OCI-LY7 (cell line): ENCODE measurements around the gene BRCA1. TPM values are rescaled to one million over a fixed set of nuclear protein-coding genes. Genes with fewer than 3 reads are reported as not detected.

ENCODE experiments used
- BruUV-seq: library from RNA; stranded (reverse); fragments of 400-500 nt; replicated peaks from 2 replicates; lab custom pipeline; 2021; lab: Mats Ljungman, UMichigan
- CTCF ChIA-PET: fragments of 300-600 bp; sonication (Branson Sonifier 250); formaldehyde crosslinking; loops from one replicate; lab custom pipeline; 2022; ENCODE audit warnings: antibody characterized with exemption; ENCODE audit not compliant: unreplicated experiment; lab: Charles Lee
- POLR2A ChIA-PET: fragments of 300-600 bp; sonication (Branson Sonifier 250); formaldehyde crosslinking; loops from one replicate; lab custom pipeline; 2022; ENCODE audit warnings: antibody characterized with exemption; lab: Charles Lee
- DNase-seq: peaks from one replicate; pipeline ENCODE4 v3.0.0-alpha.2; 2015; ENCODE audit warnings: low spot score
- H2AFZ ChIP-seq: fragments of 200-600 bp; sonication (generic), shearing (Covaris generic); 2 replicates; pipeline ENCODE4 v1.6.1; 2014; ENCODE audit warnings: mild to moderate bottlenecking, antibody characterized with exemption, low read length, moderate library complexity
- H3K27ac ChIP-seq: fragments of 200-600 bp; sonication (generic); 2 replicates; pipeline ENCODE4 v1.5.1; 2014; ENCODE audit warnings: mixed run types, low read depth, mild to moderate bottlenecking, moderate library complexity, low read length, inconsistent platforms; ENCODE audit not compliant: poor library complexity, severe bottlenecking
- H3K36me3 ChIP-seq: fragments of 200-600 bp; sonication (generic); 2 replicates; pipeline ENCODE4 v1.6.1; 2014; ENCODE audit warnings: mild to moderate bottlenecking, antibody characterized with exemption, low read length, moderate library complexity, mixed read lengths; ENCODE audit not compliant: insufficient read depth
- H3K4me1 ChIP-seq: fragments of 200-600 bp; sonication (generic); 2 replicates; pipeline ENCODE4 v1.5.1; 2014; ENCODE audit warnings: mild to moderate bottlenecking, low read length; ENCODE audit not compliant: insufficient read depth, poor library complexity, severe bottlenecking
- H3K4me2 ChIP-seq: fragments of 200-600 bp; sonication (generic); 2 replicates; pipeline ENCODE4 v1.6.1; 2014; ENCODE audit warnings: mild to moderate bottlenecking, low read length
- H3K4me3 ChIP-seq: fragments of 200-600 bp; sonication (generic); 2 replicates; pipeline ENCODE4 v1.5.1; 2014; ENCODE audit warnings: mild to moderate bottlenecking, low read depth, low read length; ENCODE audit not compliant: poor library complexity, severe bottlenecking
- H3K79me2 ChIP-seq: fragments of 200-600 bp; sonication (generic); 2 replicates; pipeline ENCODE4 v1.6.1; 2016; ENCODE audit warnings: low read depth, mild to moderate bottlenecking, low read length, moderate library complexity, mixed read lengths; ENCODE audit not compliant: insufficient read depth
- H3K9me2 ChIP-seq: fragments of 200-600 bp; sonication (generic); 2 replicates; pipeline ENCODE4 v1.6.1; 2016; ENCODE audit warnings: mild to moderate bottlenecking, low read length, mixed read lengths; ENCODE audit not compliant: insufficient read depth
- H3K9me3 ChIP-seq: fragments of 200-600 bp; sonication (generic); 2 replicates; pipeline ENCODE4 v1.6.1; 2014; ENCODE audit warnings: mild to moderate bottlenecking, mixed run types, low read length, mixed read lengths
- H4K20me1 ChIP-seq: fragments of 200-600 bp; sonication (generic); 2 replicates; pipeline ENCODE4 v1.6.1; 2014; ENCODE audit warnings: mild to moderate bottlenecking, antibody characterized with exemption, low read length, moderate library complexity, mixed read lengths; ENCODE audit not compliant: insufficient read depth
- EZH2phosphoT487 ChIP-seq: fragments of 200-600 bp; sonication (generic); IDR thresholded peaks from 2 replicates; pipeline ENCODE4 v1.6.1; 2018; ENCODE audit warnings: low read depth, borderline replicate concordance, mild to moderate bottlenecking, mixed run types, antibody characterized with exemption, low read length, moderate library complexity, mixed read lengths
- intact Hi-C: fragments of 100-400 bp; cut with micrococcal nuclease; formaldehyde crosslinking; loops from one replicate; pipeline ENCODE4 v1.10.0; 2022; ENCODE audit not compliant: unreplicated experiment
- total RNA-seq, 2 experiments: library from RNA; depleted of rRNA in 1 of 2; stranded (reverse); fragments of >200 nt in 1 of 2; shearing (Covaris generic) in 1 of 2; gene quantifications; 2 replicates each; pipeline ENCODE4 v1.2.3, GENCODE V29; 2014 to 2022
- TF ChIP-seq, protein P1 (sequence below): fragments of 200-600 bp; sonication (generic); conservative IDR thresholded peaks from 2 replicates; pipeline ENCODE4 v1.5.1; 2014; ENCODE audit warnings: mild to moderate bottlenecking, antibody characterized with exemption, low read length, moderate library complexity, mixed read lengths

The BRCA1 gene
- total RNA-seq, 2 experiments from 2014 or later, result 112 to 135 TPM

DNA sequence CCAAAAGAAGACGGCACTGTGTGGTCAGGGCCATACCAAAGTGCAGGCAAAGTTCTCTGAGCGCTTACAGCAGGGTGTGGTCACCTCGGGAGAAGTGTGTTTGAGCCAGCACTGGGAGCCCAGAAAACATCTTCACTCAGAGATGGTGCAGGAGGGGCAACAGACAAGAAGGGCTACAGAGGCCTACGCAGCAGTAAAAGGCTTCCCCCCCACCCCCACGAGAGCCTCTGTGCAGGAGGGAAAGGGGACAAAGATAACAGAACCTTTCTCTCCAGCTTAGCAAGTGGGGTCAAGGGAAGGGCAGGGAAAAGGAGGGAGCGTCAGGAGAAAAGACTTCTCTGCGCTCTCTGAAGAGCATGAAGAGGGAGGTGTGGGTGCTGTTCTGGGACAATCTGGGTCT, 105.7 kb downstream of the BRCA1 start:
- intact Hi-C loops, result no loop called here
- no peak overlapping the region for H3K4me3 ChIP-seq

DNA sequence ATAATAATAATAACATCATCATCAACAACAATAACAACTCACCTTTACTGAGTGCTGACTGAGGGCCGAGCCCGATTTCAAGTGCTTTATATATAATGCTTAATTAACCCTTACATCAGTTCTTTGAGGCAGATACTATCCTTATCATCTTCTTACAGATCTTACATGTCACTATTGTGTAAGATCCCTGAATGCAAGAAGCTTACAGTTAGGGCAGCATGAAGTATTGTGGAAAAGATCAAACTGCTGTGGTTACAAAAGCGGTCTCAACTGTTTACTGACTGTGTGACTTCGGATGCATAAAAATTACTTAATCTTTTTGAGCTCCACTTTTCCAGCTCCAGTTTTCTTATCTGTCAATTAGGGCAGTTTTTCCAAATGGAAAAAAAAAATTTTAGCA, 106.2 kb downstream of the BRCA1 start:
- Histone ChIP-seq H2AFZ (no peak overlapping the region), H4K20me1 (no peaks in the 10 kb centered on the region), H3K27ac (no peak overlapping the region), H3K36me3 (no peaks in the 10 kb centered on the region), H3K4me2 (no peak overlapping the region), H3K9me2 (no peaks in the 10 kb centered on the region), H3K79me2 (no peaks in the 10 kb centered on the region), H3K9me3 (no peaks in the 10 kb centered on the region), H3K4me1 (peaks cover 9% of the 10 kb centered on the region), H3K4me3 (no peak overlapping the region)
- POLR2A ChIA-PET, result interaction anchor here (0.7 kb wide), 3 partner anchors 14 to 689 kb away, joined by 3 read pairs; no protein-coding TSS in a partner anchor
- BruUV-seq, result no TSS peak
- no peak for DNase-seq
- TF ChIP-seq EZH2phosphoT487, result no peak
- TF ChIP-seq, protein P1, sequence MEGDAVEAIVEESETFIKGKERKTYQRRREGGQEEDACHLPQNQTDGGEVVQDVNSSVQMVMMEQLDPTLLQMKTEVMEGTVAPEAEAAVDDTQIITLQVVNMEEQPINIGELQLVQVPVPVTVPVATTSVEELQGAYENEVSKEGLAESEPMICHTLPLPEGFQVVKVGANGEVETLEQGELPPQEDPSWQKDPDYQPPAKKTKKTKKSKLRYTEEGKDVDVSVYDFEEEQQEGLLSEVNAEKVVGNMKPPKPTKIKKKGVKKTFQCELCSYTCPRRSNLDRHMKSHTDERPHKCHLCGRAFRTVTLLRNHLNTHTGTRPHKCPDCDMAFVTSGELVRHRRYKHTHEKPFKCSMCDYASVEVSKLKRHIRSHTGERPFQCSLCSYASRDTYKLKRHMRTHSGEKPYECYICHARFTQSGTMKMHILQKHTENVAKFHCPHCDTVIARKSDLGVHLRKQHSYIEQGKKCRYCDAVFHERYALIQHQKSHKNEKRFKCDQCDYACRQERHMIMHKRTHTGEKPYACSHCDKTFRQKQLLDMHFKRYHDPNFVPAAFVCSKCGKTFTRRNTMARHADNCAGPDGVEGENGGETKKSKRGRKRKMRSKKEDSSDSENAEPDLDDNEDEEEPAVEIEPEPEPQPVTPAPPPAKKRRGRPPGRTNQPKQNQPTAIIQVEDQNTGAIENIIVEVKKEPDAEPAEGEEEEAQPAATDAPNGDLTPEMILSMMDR, result no peak
- CTCF ChIA-PET, result no interaction called here
- intact Hi-C loops, result no loop called here

More for the DNA sequence above, 105.7 kb downstream of the BRCA1 start:
- H3K9me2 ChIP-seq, result no peaks in the 10 kb centered on the region
- H4K20me1 ChIP-seq, result no peaks in the 10 kb centered on the region
- H3K27ac ChIP-seq, result no peak overlapping the region
- ChIA-PET CTCF (no interaction called here), POLR2A (interaction anchor here (0.7 kb wide), 2 partner anchors 21 to 690 kb away, joined by 3 read pairs; no protein-coding TSS in a partner anchor)
- no peak for TF ChIP-seq EZH2phosphoT487
- TF ChIP-seq, protein P1, result no peak
- BruUV-seq, result no TSS peak
- no peaks in the 10 kb centered on the region for H3K9me3 ChIP-seq
- no peak for DNase-seq
- H3K36me3 ChIP-seq, result no peaks in the 10 kb centered on the region
- peaks cover 14% of the 10 kb centered on the region for H3K4me1 ChIP-seq
- H3K4me2 ChIP-seq, result no peak overlapping the region
- no peak overlapping the region for H2AFZ ChIP-seq
- no peaks in the 10 kb centered on the region for H3K79me2 ChIP-seq

DNA sequence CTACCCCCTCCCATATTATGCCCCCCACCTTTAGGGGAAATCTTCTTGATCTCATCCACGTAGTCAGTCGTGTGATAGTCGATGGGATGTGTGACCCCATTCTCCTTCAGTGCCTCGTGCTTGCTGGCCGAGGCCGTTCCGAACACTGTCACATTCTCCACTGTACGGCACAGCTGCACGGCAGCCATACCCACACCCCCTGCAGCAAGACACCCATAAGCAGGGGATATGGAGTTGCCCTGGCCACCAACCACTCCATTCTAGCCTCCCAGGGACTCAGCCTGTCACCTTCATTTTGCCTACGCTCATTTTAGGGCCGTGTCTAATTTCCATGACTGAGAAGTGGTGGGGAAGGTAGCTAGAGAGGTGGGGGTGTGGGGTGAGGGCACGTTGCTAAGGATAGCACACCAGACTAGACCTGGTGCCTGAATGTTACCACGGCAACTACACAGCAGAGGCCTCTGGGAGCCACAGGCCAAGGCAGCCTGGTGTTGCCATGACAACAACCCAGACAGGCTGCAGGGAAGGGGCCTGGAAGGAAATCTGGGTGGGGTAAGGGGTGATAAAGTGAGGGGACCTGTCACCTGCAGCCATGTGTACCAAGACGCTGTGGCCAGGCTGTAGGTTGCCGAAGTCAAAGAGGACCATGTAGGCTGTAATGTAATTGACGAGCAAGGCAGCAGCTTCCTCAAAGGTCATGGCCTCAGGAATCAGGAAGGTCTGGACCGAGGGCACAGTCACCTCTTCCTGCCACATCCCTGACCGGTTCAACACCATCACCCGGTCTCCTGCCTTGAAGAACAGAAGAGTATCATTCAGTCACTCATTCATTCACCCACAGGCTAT, 106.9 kb downstream of the BRCA1 start:
- Histone ChIP-seq H3K36me3 (no peaks in the 10 kb centered on the region), H3K79me2 (no peaks in the 10 kb centered on the region), H3K9me2 (no peaks in the 10 kb centered on the region), H3K4me2 (no peak overlapping the region), H3K4me1 (peaks cover 9% of the 10 kb centered on the region), H3K4me3 (no peak overlapping the region), H2AFZ (no peak overlapping the region), H4K20me1 (no peaks in the 10 kb centered on the region), H3K9me3 (no peaks in the 10 kb centered on the region), H3K27ac (no peak overlapping the region)
- no peak for DNase-seq
- ChIA-PET CTCF (no interaction called here), POLR2A (interaction anchor here (0.7 kb wide), 2 partner anchors 14 to 20 kb away, joined by 3 read pairs; no protein-coding TSS in a partner anchor)
- intact Hi-C loops, result no loop called here
- TF ChIP-seq, protein P1, result no peak
- TF ChIP-seq EZH2phosphoT487, result no peak
- BruUV-seq, result no TSS peak
